GM23248 (cell line): Measurements from ENCODE around the gene IQCK.

Experiments used
- EZH2 ChIP-seq: fragments of 200-600 bp; sonication (generic); IDR thresholded peaks from 2 replicates; pipeline ENCODE4 v1.6.1; 2018; ENCODE audit warnings: antibody characterized with exemption, mild to moderate bottlenecking; ENCODE audit not compliant: insufficient read depth, poor library complexity, severe bottlenecking
- EZH2phosphoT487 ChIP-seq: fragments of 200-600 bp; sonication (generic); IDR thresholded peaks from 2 replicates; pipeline ENCODE4 v1.6.1; 2018; ENCODE audit warnings: antibody characterized with exemption, moderate library complexity, mild to moderate bottlenecking, low read depth; ENCODE audit not compliant: insufficient read depth

GRCh38 chr16:19861811-19862327 lies 143.8 kb downstream of the IQCK start:
- TF ChIP-seq EZH2 = no peak
- TF ChIP-seq EZH2phosphoT487 = no peak
